GM12892 (cell line): ENCODE results near the gene VWA8.

Experiments used
- POLR2A ChIP-seq: IDR thresholded peaks from 2 replicates; pipeline ENCODE4 v1.6.1; 2011; ENCODE audit warnings: low read depth, low read length, control low read depth
- TAF1 ChIP-seq: IDR thresholded peaks from 2 replicates; pipeline ENCODE4 v1.6.1; 2011; ENCODE audit warnings: low read depth, mild to moderate bottlenecking, control low read depth, low read length, borderline replicate concordance

DNA sequence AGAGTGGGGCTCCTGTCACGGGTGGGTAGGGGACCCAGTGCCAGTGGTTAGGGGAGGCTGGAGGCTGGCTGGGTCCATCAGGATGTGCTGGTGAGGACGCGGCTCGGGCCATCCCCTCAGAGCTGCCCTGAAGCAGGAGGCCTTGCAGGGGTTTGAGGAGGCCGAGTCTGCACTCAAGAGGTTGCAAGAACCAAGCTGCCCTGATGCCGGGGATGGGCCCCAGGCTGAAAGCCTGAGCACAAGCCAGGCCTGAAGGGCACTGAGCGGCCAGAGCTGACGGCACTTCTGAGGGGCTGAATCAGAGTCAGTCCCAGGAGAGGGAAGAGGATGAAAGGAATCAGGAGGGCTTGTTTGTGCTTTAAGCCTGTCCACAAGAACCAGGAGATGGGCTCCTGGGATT is 410.6 kb downstream of the VWA8 start:
- no peak for TF ChIP-seq TAF1
- TF ChIP-seq POLR2A = no peak
